HG02678 (cell line): ENCODE data around the gene TGFBR3.

Source experiments
- ATAC-seq: cut with Tn5 transposase; IDR thresholded peaks from one replicate; pipeline ENCODE4 v1.9.1; 2021; ENCODE audit warnings: mild to moderate bottlenecking, moderate library complexity; ENCODE audit not compliant: unreplicated experiment

The TGFBR3 gene

GRCh38 chr1:91783423-91784170 lies 102.4 kb downstream of the TGFBR3 start:
- ATAC-seq = no peak

- no peak for ATAC-seq
Observed at GRCh38 chr1:91781901-91782622, 103.9 kb downstream of the TGFBR3 start.

- ATAC-seq = no peak
Observed at GRCh38 chr1:91781371-91781825, 104.6 kb downstream of the TGFBR3 start.

- no peak for ATAC-seq
Observed at GRCh38 chr1:91779548-91780021, 106.4 kb downstream of the TGFBR3 start.

- no peak for ATAC-seq
Observed at GRCh38 chr1:91778964-91779363, 107.0 kb downstream of the TGFBR3 start.

GRCh38 chr1:91777630-91778300 lies 108.2 kb downstream of the TGFBR3 start:
- ATAC-seq = no peak

- no peak for ATAC-seq
Observed at GRCh38 chr1:91777196-91777595, 108.8 kb downstream of the TGFBR3 start.

- no peak for ATAC-seq
Observed at GRCh38 chr1:91776068-91776794, 109.7 kb downstream of the TGFBR3 start.

- ATAC-seq = no peak
Observed at GRCh38 chr1:91775227-91775626, 110.7 kb downstream of the TGFBR3 start.

- no peak for ATAC-seq
Observed at GRCh38 chr1:91774520-91775203, 111.3 kb downstream of the TGFBR3 start.

- no peak for ATAC-seq
Observed at GRCh38 chr1:91771717-91772116, 114.2 kb downstream of the TGFBR3 start.

- ATAC-seq = no peak
Observed at GRCh38 chr1:91770667-91771268, 115.2 kb downstream of the TGFBR3 start.

GRCh38 chr1:91769742-91770141 lies 116.2 kb downstream of the TGFBR3 start:
- no peak for ATAC-seq

- ATAC-seq = no peak
Observed at GRCh38 chr1:91768786-91769725, 116.9 kb downstream of the TGFBR3 start.

GRCh38 chr1:91768120-91768519 lies 117.8 kb downstream of the TGFBR3 start:
- ATAC-seq = no peak

- ATAC-seq = no peak
Observed at GRCh38 chr1:91766883-91767282, 119.1 kb downstream of the TGFBR3 start.

GRCh38 chr1:91765880-91766443 lies 120.0 kb downstream of the TGFBR3 start:
- no peak for ATAC-seq

GRCh38 chr1:91765293-91765692 lies 120.7 kb downstream of the TGFBR3 start:
- no peak for ATAC-seq
